ENCODE measurements around the gene SOAT2. TPM values are rescaled to one million over a fixed set of nuclear protein-coding genes. Genes with fewer than 3 reads are reported as not detected.
A peak's percentile ranks its signal among the peaks of the same experiment; 100 is the strongest.

Gene SOAT2, protein sequence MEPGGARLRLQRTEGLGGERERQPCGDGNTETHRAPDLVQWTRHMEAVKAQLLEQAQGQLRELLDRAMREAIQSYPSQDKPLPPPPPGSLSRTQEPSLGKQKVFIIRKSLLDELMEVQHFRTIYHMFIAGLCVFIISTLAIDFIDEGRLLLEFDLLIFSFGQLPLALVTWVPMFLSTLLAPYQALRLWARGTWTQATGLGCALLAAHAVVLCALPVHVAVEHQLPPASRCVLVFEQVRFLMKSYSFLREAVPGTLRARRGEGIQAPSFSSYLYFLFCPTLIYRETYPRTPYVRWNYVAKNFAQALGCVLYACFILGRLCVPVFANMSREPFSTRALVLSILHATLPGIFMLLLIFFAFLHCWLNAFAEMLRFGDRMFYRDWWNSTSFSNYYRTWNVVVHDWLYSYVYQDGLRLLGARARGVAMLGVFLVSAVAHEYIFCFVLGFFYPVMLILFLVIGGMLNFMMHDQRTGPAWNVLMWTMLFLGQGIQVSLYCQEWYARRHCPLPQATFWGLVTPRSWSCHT
- total RNA-seq, result under 1 TPM in 1 of 4 donors, not detected in 3; 0.41 TPM

GRCh38 chr12:53102883-53103807 lies at the start of gene SOAT2:
Gene SOAT2, plus strand, starts transcription at chr12:53103486. Its CDS starts 92 bp downstream, at chr12:53103578.
- WGBS, 2 donors (ENCODE audit: low coverage in 1 of 2), result 84 to 100% methylated on average over 1 to 23 of the region's 23 CpGs
- Histone ChIP-seq H3K27ac (peak within 1 kb of the TSS in 2 of 4 donors; percentile 12 to 20), H3K36me3 (no peaks in the 10 kb centered on the region), H3K27me3 (peaks cover 3% of the 10 kb centered on the region), H3K4me1 (peaks cover 9 to 20% (median 10%) of the 10 kb centered on the region in 4 donors), H3K4me3 (no peak within 1 kb of the TSS), H3K9me3 (no peaks in the 10 kb centered on the region)
- in situ Hi-C loops (cut with MboI; ENCODE audit: low pct_ligation_motif_present in 1 of 4, low pct_unique_long_range_greater_than_20kb in 1 of 4, low sequenced_read_pairs in 3 of 4) (no loop called here), intact Hi-C loops (cut with DNase I; ENCODE audit: low total_unique reads) (no loop called here)
- TF ChIP-seq EP300 (IDR thresholded peaks at IDR 0.05; ENCODE audit: low read depth), result no peak
- TF ChIP-seq POLR2A (IDR thresholded peaks at IDR 0.05), result no peak
- TF ChIP-seq, protein P1, sequence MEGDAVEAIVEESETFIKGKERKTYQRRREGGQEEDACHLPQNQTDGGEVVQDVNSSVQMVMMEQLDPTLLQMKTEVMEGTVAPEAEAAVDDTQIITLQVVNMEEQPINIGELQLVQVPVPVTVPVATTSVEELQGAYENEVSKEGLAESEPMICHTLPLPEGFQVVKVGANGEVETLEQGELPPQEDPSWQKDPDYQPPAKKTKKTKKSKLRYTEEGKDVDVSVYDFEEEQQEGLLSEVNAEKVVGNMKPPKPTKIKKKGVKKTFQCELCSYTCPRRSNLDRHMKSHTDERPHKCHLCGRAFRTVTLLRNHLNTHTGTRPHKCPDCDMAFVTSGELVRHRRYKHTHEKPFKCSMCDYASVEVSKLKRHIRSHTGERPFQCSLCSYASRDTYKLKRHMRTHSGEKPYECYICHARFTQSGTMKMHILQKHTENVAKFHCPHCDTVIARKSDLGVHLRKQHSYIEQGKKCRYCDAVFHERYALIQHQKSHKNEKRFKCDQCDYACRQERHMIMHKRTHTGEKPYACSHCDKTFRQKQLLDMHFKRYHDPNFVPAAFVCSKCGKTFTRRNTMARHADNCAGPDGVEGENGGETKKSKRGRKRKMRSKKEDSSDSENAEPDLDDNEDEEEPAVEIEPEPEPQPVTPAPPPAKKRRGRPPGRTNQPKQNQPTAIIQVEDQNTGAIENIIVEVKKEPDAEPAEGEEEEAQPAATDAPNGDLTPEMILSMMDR (IDR thresholded peaks at IDR 0.05), result no peak
- TF ChIP-seq POLR2AphosphoS5 (IDR thresholded peaks at IDR 0.05), result no peak
- DNase-seq, result no peak

GRCh38 chr12:53054112-53054878 lies 49.0 kb upstream of the SOAT2 start:
- H3K4me3 ChIP-seq, result peak overlapping the region; percentile 18 to 57 (median 42)
- peaks cover 22 to 61% (median 47%) of the 10 kb centered on the region in 4 donors for H3K4me1 ChIP-seq
- in situ Hi-C loops (cut with MboI; ENCODE audit: low pct_ligation_motif_present in 1 of 4, low pct_unique_long_range_greater_than_20kb in 1 of 4, low sequenced_read_pairs in 3 of 4), result loop anchor here in 2 of 4 donors (25.0 kb wide), 2 partner anchors 133 to 233 kb away; partner anchors contain the start of genes CSAD (in 1 of the 2), MYG1 (in 1 of the 2), PFDN5 (in 1 of the 2) and ZNF740 (in 1 of the 2)
- no peaks in the 10 kb centered on the region for H3K27me3 ChIP-seq
- TF ChIP-seq, protein P1 (IDR thresholded peaks at IDR 0.05), result peak in 2 of 5 experiments; percentile 14
- TF ChIP-seq POLR2AphosphoS5 (IDR thresholded peaks at IDR 0.05) (peak; percentile 78 to 89 (median 89)), POLR2A (IDR thresholded peaks at IDR 0.05) (peak; percentile 81), EP300 (IDR thresholded peaks at IDR 0.05; ENCODE audit: low read depth) (no peak)
- WGBS, 2 donors (ENCODE audit: low coverage in 1 of 2), result 3 to 5% methylated on average over 12 to 40 of the region's 48 CpGs
- no peaks in the 10 kb centered on the region for H3K36me3 ChIP-seq
- peak; percentile 97 for DNase-seq
- no peaks in the 10 kb centered on the region for H3K9me3 ChIP-seq
- intact Hi-C loops (cut with DNase I; ENCODE audit: low total_unique reads), result no loop called here
- peak overlapping the region; percentile 89 to 98 (median 96) for H3K27ac ChIP-seq

DNA sequence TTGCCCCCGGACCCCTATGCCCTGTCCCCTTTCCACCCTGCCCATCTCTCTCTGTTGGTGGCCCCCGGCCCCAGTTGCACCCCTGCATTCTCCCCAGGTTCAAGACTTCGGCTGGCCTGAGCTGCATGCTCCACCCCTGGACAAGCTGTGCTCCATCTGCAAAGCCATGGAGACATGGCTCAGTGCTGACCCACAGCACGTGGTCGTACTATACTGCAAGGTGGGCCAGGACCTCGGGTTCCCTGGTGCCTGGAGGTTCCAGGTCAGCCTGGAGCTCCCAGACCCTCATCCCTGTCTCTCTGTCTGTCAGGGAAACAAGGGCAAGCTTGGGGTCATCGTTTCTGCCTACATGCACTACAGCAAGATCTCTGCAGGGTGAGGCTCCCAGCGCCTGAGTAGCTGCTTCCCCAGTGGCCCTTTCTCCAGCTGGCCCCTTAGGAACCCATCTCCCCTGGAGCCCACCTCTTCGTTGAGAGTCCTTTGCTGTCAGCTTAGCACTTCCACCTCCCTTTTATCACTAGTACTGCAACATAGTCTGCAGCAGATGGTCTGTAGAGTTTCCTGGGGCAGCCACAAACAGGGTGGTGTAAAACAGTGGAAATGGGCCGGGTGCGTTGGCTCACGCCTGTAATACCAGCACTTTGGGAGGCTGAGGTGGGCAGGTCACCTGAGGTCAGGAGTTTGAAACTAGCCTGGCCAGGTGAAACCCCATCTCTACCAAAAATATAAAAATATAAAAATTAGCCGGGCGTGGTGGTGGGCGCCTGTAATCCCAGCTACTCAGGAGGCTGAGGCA lies 47.6 kb upstream of the SOAT2 start:
- in situ Hi-C loops (cut with MboI; ENCODE audit: low pct_ligation_motif_present in 1 of 4, low pct_unique_long_range_greater_than_20kb in 1 of 4, low sequenced_read_pairs in 3 of 4), result loop anchor here in 2 of 4 donors (25.0 kb wide), 2 partner anchors 132 to 232 kb away; partner anchors contain the start of genes CSAD (in 1 of the 2), MYG1 (in 1 of the 2), PFDN5 (in 1 of the 2) and ZNF740 (in 1 of the 2)
- peaks cover 22 to 50% (median 36%) of the 10 kb centered on the region in 4 donors for H3K4me1 ChIP-seq
- 71 to 77% methylated on average over 4 to 15 of the region's 15 CpGs for WGBS, 2 donors (ENCODE audit: low coverage in 1 of 2)

More for the DNA sequence above, 47.6 kb upstream of the SOAT2 start:
- peak; percentile 7 for DNase-seq
- no peaks in the 10 kb centered on the region for H3K36me3 ChIP-seq
- peak overlapping the region in 3 of 4 donors; percentile 94 to 98 (median 97) for H3K27ac ChIP-seq
- intact Hi-C loops (cut with DNase I; ENCODE audit: low total_unique reads), result no loop called here
- no peaks in the 10 kb centered on the region for H3K9me3 ChIP-seq
- no peaks in the 10 kb centered on the region for H3K27me3 ChIP-seq
- no peak for TF ChIP-seq POLR2A (IDR thresholded peaks at IDR 0.05)
- TF ChIP-seq POLR2AphosphoS5 (IDR thresholded peaks at IDR 0.05), result peak in 1 of 3 donors; percentile 4
- no peak overlapping the region for H3K4me3 ChIP-seq

Data from transverse colon (tissue), 4 donors.